ENCODE data around the gene ARHGEF11. TPM values are rescaled to one million over a fixed set of nuclear protein-coding genes. Genes with fewer than 3 reads are reported as not detected.

Gene ARHGEF11
- polyA plus RNA-seq, 1 donor (not counting 4 experiments of a cell fraction or from before 2014, with no cell fraction given) = 8.0 TPM

DNA sequence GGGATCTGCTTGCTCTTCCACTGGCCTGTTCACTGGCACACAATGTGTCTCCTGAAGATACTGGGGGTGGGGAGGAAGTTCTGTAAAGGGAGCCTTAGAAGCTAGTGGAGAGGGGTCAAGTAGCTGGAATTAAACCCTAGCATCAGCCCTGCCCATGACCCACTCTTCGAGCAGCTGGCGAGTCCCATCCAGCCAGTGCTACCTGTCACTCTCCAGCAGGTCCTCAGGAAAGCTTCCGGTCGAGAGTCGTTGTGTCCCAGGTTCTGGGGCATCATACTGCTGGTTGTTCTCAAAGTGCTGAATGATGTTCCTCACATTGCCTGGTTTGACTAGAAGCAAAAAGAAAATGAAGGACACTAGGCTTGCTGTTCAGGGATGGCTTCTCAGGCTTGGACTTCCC, 94.2 kb downstream of the ARHGEF11 start:
- FAIRE-seq (no peak), DNase-seq (ENCODE audit: low read depth, low spot score) (no peak)
- Histone ChIP-seq H3K79me2 (ENCODE audit: control insufficient read depth, insufficient read depth, low read length) (no peaks in the 10 kb centered on the region), H3K27ac (ENCODE audit: control insufficient read depth, insufficient read depth, low read length) (no peak overlapping the region), H3K4me2 (ENCODE audit: control insufficient read depth, extremely low read depth, insufficient read depth, low read depth, low read length) (no peak overlapping the region), H3K9ac (ENCODE audit: control insufficient read depth, extremely low read depth, insufficient read depth, low read length) (no peak overlapping the region), H4K20me1 (ENCODE audit: control insufficient read depth, extremely low read depth, insufficient read depth, low read length) (no peaks in the 10 kb centered on the region), H3K9me1 (ENCODE audit: control insufficient read depth, extremely low read depth, insufficient read depth, low read length) (peaks cover 1% of the 10 kb centered on the region), H3K36me3 (ENCODE audit: control insufficient read depth in 2 of 2, extremely low read depth in 1 of 2, insufficient read depth in 2 of 2, low read length in 2 of 2) (peaks cover 10 to 28% of the 10 kb centered on the region in 2 experiments), H3K9me3 (ENCODE audit: control insufficient read depth, low read depth, low read length) (no peaks in the 10 kb centered on the region), H2AFZ (ENCODE audit: control insufficient read depth, low read length) (no peak overlapping the region), H3K27me3 (ENCODE audit: control insufficient read depth, extremely low read depth, insufficient read depth, low read length) (no peaks in the 10 kb centered on the region), H3K4me1 (ENCODE audit: control insufficient read depth, extremely low read depth, insufficient read depth, low read length) (peaks cover under 1% of the 10 kb centered on the region), H3K4me3 (ENCODE audit: control insufficient read depth in 2 of 3, extremely low read depth in 1 of 3, insufficient read depth in 2 of 3, low read depth in 1 of 3, low read length in 3 of 3) (no peak overlapping the region)
- TF ChIP-seq, protein P1, sequence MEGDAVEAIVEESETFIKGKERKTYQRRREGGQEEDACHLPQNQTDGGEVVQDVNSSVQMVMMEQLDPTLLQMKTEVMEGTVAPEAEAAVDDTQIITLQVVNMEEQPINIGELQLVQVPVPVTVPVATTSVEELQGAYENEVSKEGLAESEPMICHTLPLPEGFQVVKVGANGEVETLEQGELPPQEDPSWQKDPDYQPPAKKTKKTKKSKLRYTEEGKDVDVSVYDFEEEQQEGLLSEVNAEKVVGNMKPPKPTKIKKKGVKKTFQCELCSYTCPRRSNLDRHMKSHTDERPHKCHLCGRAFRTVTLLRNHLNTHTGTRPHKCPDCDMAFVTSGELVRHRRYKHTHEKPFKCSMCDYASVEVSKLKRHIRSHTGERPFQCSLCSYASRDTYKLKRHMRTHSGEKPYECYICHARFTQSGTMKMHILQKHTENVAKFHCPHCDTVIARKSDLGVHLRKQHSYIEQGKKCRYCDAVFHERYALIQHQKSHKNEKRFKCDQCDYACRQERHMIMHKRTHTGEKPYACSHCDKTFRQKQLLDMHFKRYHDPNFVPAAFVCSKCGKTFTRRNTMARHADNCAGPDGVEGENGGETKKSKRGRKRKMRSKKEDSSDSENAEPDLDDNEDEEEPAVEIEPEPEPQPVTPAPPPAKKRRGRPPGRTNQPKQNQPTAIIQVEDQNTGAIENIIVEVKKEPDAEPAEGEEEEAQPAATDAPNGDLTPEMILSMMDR (optimal IDR thresholded peaks at IDR 0.05 in 1 of 3, IDR thresholded peaks at IDR 0.05 in 1 of 3, conservative IDR thresholded peaks at IDR 0.05 in 1 of 3; ENCODE audit: extremely low read depth in 1 of 3, insufficient read depth in 2 of 3, low read length in 3 of 3) = no peak
- no peak for TF ChIP-seq EZH2 (IDR thresholded peaks at IDR 0.05; ENCODE audit: low read length)
- dilution Hi-C loops (cut with MboI; ENCODE audit: extremely low pct_ligation_motif_present, low sequenced_read_pairs) = no loop called here

DNA sequence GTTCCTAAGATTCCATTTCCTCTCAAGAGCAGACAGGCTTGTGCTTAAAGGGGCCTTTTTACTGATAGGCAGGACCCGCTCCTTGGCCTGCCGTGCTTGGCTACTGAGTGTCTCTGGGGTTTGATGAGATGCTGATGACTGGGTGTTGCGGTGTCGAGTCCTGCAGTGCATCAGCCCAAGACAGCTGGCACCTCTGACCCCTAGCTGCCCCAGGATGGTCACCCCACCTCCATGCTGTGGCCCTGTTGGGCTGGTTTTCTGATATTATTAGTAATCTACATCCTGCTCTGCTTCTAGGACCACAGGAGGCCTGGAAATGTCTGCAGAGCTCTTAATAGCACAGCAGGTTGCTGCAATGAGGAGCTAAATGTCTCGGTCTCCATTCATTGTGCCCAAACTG, 96.4 kb downstream of the ARHGEF11 start:
- H3K27ac ChIP-seq (ENCODE audit: control insufficient read depth, insufficient read depth, low read length) = no peak overlapping the region
- no peaks in the 10 kb centered on the region for H4K20me1 ChIP-seq (ENCODE audit: control insufficient read depth, extremely low read depth, insufficient read depth, low read length)
- no peak overlapping the region for H3K4me3 ChIP-seq (ENCODE audit: control insufficient read depth in 2 of 3, extremely low read depth in 1 of 3, insufficient read depth in 2 of 3, low read depth in 1 of 3, low read length in 3 of 3)
- peaks cover 2% of the 10 kb centered on the region for H3K9me1 ChIP-seq (ENCODE audit: control insufficient read depth, extremely low read depth, insufficient read depth, low read length)
- no peaks in the 10 kb centered on the region for H3K9me3 ChIP-seq (ENCODE audit: control insufficient read depth, low read depth, low read length)
- no peak overlapping the region for H2AFZ ChIP-seq (ENCODE audit: control insufficient read depth, low read length)
- dilution Hi-C loops (cut with MboI; ENCODE audit: extremely low pct_ligation_motif_present, low sequenced_read_pairs) = no loop called here
- no peak for DNase-seq (ENCODE audit: low read depth, low spot score)
- no peak overlapping the region for H3K9ac ChIP-seq (ENCODE audit: control insufficient read depth, extremely low read depth, insufficient read depth, low read length)
- no peaks in the 10 kb centered on the region for H3K27me3 ChIP-seq (ENCODE audit: control insufficient read depth, extremely low read depth, insufficient read depth, low read length)
- TF ChIP-seq, protein P1 (optimal IDR thresholded peaks at IDR 0.05 in 1 of 3, IDR thresholded peaks at IDR 0.05 in 1 of 3, conservative IDR thresholded peaks at IDR 0.05 in 1 of 3; ENCODE audit: extremely low read depth in 1 of 3, insufficient read depth in 2 of 3, low read length in 3 of 3) = no peak
- TF ChIP-seq EZH2 (IDR thresholded peaks at IDR 0.05; ENCODE audit: low read length) = no peak
- no peak for FAIRE-seq
- H3K4me1 ChIP-seq (ENCODE audit: control insufficient read depth, extremely low read depth, insufficient read depth, low read length) = peaks cover 5% of the 10 kb centered on the region
- no peak overlapping the region for H3K4me2 ChIP-seq (ENCODE audit: control insufficient read depth, extremely low read depth, insufficient read depth, low read depth, low read length)
- H3K79me2 ChIP-seq (ENCODE audit: control insufficient read depth, insufficient read depth, low read length) = no peaks in the 10 kb centered on the region
- peaks cover 6 to 28% of the 10 kb centered on the region in 2 experiments for H3K36me3 ChIP-seq (ENCODE audit: control insufficient read depth in 2 of 2, extremely low read depth in 1 of 2, insufficient read depth in 2 of 2, low read length in 2 of 2)
